NCI-H2227 (cell line): ENCODE measurements around the gene PRR15.

Experiments used
- DNase-seq: peaks from one replicate; lab custom pipeline; 2025; ENCODE audit not compliant: unreplicated experiment; lab: John Stamatoyannopoulos, UW

The PRR15 gene

DNA sequence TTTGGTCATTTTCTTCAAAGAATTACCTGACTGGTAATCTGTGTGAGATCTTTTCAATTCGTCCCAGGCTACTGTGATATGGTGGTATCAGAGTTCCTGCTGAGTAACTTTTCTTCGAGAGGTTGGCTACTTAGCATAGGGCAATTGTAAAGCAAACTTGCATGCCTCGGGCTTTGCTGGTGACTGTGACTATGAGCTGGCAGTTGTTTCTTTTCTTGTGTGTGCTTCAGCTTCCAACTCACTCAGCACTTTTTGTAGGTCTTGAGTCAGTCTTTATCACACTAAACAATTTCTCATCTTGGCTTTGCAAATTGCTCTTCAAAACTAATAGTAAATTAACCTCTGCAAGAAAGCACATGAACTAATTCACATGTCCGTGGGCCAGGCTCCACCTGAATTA lies 44.3 kb downstream of the PRR15 start:
- no peak for DNase-seq

DNA sequence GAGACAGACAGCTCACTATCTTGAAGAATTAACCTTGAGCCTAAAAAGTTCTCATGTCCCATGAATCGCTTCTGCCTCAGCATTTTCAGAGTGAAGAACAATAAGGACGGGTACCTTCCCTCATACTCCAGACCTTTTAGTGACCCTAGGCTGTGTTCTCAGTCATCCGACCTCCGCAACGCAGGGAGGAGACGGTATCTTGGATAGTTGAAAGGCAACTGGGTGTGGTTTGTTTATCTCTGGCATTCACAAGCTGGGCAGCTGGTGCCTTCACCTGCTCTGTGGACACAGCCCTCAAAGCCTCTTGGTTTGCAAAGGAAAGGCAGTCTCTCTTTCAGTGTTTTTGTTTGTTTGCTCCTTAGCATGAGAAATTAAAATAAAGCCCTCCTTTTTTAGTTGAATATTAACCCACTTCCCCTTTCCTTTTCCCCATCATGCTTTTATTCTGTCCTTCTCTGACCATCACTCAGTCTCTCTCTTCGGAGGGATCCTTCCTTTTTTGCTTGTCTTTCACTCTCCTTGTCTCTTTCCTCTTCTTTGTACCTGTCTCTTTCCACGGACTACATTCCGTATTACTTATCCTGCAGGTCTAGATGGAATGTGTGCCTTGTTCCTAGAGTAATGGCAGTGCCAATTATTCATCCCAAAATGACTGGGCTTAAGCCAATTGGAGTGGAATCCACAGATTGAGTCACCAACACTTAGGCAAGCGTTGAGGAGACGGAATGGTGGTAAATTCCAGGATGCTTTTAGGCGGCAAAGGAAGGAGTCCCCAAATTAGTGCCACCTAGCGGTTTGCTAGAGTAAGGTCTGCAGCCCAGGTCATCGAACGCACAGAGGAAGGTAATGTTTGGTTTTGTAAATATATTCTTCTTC lies 45.8 kb downstream of the PRR15 start:
- DNase-seq = no peak

DNA sequence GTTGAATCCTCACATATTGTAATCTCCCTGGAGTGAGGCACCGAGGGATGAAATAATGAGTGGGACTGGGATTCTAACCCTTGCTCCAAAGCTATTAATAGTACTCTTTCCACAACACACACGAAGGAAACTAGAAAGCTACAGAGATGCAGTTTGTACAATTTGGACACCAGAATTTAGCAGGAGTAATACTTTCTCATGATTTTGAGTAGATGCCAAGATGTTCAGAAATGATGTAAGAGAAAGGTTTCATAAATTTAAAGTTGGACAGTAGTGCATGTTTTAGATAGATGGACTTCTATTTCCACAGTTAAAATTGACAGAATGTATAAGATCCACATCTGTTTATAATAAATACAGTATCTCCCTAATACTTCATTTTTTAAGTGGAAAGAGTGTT lies 46.5 kb downstream of the PRR15 start:
- DNase-seq = no peak

DNA sequence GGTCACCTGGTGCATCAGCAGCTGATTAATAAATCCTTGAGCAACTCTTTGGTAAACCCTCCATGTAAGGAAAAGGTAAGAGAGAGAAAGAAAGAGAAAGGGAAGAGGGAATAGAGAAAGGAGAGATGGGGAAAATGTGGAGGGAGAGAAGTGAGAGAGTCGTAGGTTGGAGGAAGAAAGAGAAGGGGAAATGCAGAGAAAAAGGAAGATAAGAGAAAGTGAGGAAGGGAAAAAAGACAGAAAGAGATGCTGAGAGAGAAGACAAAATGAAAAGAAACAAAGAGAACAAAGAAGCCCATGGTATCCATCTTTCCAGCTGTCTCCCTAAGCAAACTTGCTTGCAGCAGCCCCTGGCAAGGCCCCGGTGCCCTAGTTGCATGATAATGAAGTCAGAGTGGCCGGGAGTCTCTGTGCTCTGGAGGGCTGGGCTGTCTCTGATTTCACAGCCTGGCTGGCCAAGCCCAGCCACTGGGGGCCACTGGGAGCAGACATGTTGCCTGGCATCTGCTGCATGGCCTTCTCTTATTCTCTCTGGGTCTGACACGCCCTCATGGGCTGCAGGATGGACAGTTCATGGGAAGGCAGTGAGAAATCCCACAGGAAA lies 48.4 kb downstream of the PRR15 start:
- no peak for DNase-seq

DNA sequence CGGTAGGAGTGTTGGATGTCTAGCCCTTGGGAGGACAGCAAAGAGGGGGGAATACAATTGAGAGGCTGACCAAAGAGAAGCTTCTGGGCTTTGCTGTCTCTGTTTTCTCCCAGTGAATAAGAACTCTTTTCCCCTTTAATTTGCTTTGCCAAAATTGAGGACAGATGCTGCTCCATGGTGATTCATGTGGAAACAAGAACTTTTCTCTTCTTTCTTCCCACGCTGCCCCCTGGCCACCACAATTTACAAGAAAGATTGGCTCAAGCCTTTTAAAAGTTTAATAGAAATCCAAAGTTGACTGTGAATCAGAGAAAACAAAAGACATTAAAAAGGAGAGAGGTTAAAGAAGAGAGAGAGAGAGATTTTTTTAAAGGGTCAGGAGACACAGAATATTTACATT lies 49.0 kb downstream of the PRR15 start:
- no peak for DNase-seq

DNA sequence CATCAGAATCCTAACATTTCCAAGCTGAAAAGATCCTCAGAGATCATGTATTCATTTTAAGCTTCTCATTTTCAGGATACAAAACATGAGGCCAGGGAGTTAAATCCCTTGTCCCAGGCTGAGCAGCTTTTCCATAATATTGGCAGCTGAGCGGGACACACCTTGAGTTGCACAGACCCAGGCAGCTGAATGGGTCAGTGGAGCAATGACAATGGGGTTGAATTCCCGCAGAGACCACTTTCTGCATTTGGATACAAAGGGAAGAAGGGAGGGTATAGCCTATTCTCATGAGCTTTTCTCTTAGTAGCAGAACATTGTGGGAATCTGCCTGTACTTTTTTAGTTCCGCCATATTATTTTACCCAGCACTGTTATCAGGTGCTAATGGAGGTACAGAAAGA lies 49.5 kb downstream of the PRR15 start:
- DNase-seq = no peak

DNA sequence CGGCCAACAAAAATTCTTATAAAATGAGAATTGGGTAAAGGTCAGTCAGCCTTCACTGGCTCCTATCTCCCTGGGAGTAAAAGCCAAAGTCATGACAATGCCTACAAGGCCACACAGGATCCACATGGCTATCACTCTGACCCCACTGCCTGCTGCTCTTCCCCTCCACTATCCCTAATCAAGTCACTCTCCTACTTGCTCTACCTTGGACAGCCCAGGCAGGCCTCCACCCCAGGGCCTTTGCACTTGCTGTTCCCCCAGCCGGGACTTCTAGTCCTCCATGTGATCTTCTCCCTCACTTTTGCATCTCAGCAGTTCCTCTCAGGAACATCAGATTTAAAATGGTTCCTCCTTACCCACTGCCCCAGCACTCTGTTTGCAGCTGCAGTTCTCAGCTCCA lies 50.6 kb downstream of the PRR15 start:
- DNase-seq = no peak
